ENCODE results near the gene KCNN3.
"Not testable (repeated sequence)": the region's sequence is repeated elsewhere in the genome, so short reads cannot be mapped to it uniquely, and the experiment has no call there.

KCNN3 gene

GRCh38 chr1:154870115-154870571 is at the start of gene KCNN3:
TSS of gene KCNN3 (minus strand) at chr1:154870281. CDS start at chr1:154869964, 317 bp downstream.
- peak; percentile 71 to 74 for DNase-seq

- no peak for DNase-seq
Observed at GRCh38 chr1:154913273-154913672, 43.2 kb upstream of the KCNN3 start.

GRCh38 chr1:154912755-154913154 is 42.7 kb upstream of the KCNN3 start:
- DNase-seq = no peak

GRCh38 chr1:154911691-154912550 is 41.8 kb upstream of the KCNN3 start:
- DNase-seq = no peak

GRCh38 chr1:154910851-154911250 is 40.8 kb upstream of the KCNN3 start:
- DNase-seq = no peak

GRCh38 chr1:154908937-154909336 is 38.9 kb upstream of the KCNN3 start:
- no peak for DNase-seq

GRCh38 chr1:154908129-154908528 is 38.0 kb upstream of the KCNN3 start:
- not testable (repeated sequence) for DNase-seq

- DNase-seq = no peak
Observed at GRCh38 chr1:154906621-154907081, 36.6 kb upstream of the KCNN3 start.

GRCh38 chr1:154902938-154903566 is 33.0 kb upstream of the KCNN3 start:
- DNase-seq = no peak

- no peak for DNase-seq
Observed at GRCh38 chr1:154901591-154901990, 31.5 kb upstream of the KCNN3 start.

GRCh38 chr1:154899041-154899440 is 29.0 kb upstream of the KCNN3 start:
- no peak for DNase-seq

- DNase-seq = no peak
Observed at GRCh38 chr1:154896771-154897286, 26.7 kb upstream of the KCNN3 start.

GRCh38 chr1:154895798-154896197 is 25.7 kb upstream of the KCNN3 start:
- no peak for DNase-seq

GRCh38 chr1:154891452-154891851 is 21.4 kb upstream of the KCNN3 start:
- no peak for DNase-seq

GRCh38 chr1:154888757-154889156 is 18.7 kb upstream of the KCNN3 start:
- no peak for DNase-seq

- DNase-seq = no peak
Observed at GRCh38 chr1:154886281-154887015, 16.4 kb upstream of the KCNN3 start.

GRCh38 chr1:154884869-154885701 is 15.0 kb upstream of the KCNN3 start:
- DNase-seq = no peak

- DNase-seq = no peak
Observed at GRCh38 chr1:154883919-154884868, 14.1 kb upstream of the KCNN3 start.

GRCh38 chr1:154881820-154882535 is 11.9 kb upstream of the KCNN3 start:
- no peak for DNase-seq

- DNase-seq = no peak
Observed at GRCh38 chr1:154880671-154881070, 10.6 kb upstream of the KCNN3 start.
